Measurements from ENCODE around the gene TTLL1.
"Not testable (repeated sequence)": the region's sequence is repeated elsewhere in the genome, so short reads cannot be mapped to it uniquely, and the experiment has no call there.

Gene TTLL1

DNA sequence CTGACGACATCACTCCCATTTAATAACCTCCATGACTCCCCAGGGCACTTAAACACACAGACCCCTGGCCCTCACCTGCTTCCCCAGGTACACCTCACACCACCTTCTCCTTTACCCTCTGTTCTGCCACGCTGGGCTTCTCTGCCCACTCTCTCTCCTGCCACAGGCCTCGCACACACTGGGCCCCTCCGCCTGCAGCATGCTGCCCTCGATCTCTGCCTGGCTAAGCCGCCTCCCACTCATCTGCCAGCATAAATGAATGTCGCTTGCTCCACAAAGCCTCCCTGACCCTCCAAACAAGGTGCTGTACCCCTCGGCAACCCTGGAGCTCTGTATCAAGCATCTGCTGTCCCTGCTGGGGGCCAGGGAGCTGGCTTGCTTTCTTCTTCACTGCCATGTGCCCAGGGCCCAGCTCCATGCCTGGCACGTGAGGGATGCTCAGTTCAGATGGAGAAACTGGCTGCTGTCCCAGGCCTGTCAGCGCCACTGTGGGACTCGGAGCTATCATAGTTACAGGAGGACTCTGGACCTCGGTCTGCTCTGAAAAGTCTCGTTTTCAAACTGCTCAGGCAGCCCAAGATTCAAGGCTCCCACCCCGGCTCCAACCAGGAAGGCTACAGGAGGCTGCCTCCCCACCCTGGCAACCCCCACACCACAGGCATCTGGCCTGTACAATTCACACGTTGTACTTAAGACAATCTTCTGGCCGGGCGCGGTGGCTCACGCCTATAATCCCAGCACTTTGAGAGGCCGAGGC, 11.9 kb downstream of the TTLL1 start:
- DNase-seq (ENCODE audit: low read depth in 2 of 2), result no peak

DNA sequence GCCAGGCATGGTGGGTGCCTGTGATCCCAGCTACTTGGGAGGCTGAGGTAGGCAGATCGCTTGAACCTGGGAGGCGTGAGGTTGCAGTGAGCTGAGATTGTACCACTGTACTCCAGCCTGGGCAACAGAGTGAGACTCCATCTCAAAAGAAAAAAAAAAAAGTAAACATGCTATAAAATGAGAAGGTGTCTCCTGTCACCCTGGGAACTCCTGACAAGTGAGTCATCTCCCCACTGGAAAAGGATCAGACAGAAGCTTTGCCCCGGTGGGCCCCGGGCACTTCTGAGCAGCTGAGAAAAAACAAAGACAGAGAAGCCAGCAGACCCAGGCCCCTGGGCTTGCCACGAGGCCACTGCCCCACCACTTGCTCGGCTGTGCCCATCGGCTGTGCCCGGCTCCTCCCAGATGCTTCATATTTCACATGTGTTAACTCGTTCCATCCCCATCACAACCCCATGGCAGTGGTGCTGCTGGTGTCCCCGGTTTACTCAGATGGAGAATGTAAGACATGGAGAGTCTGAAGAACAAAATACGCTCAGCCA, 22.3 kb downstream of the TTLL1 start:
- DNase-seq (ENCODE audit: low read depth in 2 of 2), result no peak

DNA sequence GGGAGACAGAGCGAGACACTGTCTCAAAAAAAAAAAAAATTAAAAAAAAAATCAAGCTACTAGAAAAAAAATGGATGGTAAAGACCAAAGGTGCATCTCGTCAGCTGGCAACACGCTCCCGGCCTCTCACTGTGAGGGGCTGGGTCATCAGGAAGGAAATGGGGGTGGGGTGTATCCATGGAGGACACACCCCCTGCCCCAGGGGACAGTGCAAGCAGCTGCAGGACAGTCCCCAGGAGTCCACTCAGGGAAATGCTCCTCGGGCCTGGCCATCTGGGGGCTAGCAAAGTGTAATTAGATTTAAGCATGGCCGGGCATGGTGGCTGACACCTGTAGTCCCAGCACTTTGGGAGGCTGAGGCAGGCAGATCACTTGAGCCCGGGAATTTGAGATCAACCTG, 23.1 kb downstream of the TTLL1 start:
- DNase-seq (ENCODE audit: low read depth in 2 of 2), result no peak

DNA sequence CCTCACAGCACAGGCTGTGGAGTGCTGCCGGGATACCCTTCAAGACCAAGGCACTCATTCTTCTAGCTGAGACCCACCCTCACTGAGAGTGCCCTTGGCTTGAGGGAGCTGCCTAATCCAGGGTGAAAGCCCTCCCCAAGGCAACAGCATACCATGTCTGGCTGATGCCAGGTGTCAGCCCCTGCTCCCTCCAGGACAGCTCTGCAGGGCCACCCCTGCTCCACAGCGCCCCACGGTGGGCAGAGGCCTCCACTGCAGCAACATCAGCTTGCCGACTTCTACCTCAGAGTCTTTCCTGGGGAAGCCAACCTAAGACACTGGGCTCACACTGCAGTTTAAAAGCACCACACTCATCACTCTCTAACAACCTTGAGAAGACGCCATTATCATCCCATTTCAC, 29.0 kb downstream of the TTLL1 start:
- DNase-seq (ENCODE audit: low read depth in 2 of 2), result no peak

DNA sequence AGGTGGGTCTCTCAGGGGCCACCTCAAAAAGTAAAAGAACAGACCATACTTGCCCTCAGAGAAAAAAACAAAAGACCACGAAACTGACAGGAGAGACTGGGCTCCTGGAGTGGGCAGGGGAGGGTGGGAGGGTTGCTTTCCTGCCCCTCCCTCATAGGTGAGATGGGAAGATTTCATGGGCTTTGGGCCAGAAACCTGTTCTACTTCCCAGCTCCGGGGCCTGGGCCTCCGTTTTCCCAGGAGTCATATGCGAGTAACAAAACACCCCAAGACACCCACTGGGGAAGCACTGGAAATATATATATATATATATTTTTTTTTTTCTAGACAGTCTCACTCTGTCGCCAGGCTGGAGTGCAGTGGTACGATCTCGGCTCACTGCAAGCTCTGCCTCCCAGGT, 31.6 kb downstream of the TTLL1 start:
- DNase-seq (ENCODE audit: low read depth in 2 of 2), result no peak

DNA sequence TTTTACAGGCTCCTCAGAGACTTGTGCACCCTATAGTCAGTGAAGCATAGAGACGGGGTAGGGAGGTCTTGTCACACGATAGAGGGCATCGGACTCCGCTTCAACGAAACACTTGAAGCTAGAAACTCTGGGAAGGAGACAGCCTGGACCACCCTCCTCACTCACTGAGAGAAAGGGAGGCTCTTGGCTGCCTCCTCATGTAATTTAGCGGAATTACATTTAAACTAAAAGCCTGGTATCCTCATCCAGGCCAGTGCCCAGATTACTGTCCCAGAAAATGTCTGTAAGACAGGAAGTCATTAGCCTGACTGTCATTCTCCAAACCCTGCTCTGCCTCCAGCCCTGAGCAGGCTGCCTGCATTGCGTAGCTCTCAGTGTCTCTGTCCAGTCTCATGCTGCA, 36.0 kb downstream of the TTLL1 start:
- DNase-seq (ENCODE audit: low read depth in 2 of 2), result no peak

DNA sequence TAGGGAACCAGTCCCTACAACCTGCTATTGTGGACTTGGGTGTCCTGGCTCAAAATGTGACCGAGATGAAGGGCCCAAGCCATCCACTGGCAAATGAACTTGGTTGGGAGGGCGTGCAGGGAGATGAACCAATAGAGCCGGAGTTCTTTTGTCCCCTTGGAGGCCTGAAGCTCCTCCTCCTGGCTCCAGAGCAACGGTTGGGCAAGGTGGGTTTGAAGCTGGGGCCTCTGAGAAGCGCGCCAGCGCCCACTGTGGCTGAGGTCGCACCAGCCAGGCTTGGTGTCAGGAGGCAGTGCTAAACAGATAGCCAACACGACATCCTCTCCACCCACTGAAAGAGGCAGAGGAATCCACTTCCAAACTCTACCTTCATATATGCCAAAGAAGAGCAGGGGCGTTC, 38.2 kb downstream of the TTLL1 start:
- no peak for DNase-seq (ENCODE audit: low read depth in 2 of 2)

DNA sequence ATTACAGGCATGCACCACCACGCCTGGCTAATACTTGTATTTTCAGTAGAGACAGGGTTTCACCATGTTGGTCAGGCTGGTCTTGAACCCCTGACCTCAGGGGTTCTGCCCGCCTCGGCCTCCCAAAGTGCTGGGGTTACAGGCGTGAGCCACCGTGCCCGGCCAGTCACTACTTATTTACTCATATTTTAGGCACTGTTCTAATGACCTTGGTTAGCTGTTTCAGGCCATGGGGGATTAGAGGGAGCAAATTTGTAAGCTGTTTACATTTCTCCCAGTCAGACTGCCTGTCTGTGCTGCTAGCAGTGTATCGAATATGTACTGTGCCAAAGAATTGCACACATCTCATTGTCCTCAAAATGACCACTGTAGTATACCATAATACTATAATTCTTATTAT, 41.6 kb downstream of the TTLL1 start:
- no peak for DNase-seq (ENCODE audit: low read depth in 2 of 2)

DNA sequence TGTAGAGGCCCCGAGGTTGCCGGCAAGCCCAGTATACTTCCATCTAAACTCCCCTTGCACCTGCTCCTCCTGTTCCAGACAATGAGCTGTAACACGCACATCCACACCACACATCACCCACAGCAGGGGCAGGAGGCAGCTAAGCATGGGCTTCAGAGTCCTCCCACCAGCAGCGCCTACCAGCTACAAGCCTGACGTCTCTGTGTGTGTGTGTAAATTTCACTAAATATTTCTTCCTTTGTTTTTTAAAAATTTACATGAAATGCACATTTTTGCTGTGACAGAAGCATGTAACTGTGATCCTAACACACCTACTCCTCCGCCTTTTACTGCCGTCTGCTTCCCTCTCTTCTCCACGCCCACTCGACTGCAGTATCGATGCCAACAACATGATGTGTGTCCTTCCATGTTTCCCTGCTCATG, 44.9 kb downstream of the TTLL1 start:
- no peak for DNase-seq (ENCODE audit: low read depth in 2 of 2)

DNA sequence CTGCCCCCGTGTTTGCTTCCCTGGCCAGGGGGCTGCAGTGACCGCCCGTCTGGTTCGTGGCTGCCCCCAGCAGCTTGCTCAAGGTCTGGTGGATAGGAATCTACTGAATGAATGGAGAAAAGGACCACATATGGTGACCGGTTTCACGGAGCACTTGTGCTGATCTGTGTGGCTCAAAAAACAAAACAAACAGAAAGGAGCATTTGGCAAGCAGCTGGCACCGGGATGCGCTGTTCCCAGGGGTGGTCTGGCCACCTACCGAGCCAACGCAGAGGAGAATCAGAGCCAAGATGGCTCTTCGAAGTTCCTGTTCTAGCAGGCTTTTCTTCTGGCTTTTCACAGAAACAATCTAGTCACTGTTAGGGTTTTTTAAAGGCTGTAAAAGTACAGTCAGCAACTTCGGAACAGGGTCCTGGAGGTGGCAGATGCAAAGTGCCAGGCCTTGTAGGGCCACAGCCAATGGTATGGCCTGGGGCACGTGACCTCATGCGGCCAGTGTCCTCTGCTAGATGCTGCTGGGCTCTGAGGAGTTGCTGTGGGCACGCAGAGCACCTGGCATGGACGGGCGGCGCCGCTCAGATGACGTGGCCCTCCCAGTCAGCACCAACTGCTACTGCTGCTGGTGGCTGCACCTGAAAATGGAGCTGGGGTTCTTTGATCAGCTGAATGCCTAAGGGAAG, 47.0 kb downstream of the TTLL1 start:
- no peak for DNase-seq (ENCODE audit: low read depth in 2 of 2)

DNA sequence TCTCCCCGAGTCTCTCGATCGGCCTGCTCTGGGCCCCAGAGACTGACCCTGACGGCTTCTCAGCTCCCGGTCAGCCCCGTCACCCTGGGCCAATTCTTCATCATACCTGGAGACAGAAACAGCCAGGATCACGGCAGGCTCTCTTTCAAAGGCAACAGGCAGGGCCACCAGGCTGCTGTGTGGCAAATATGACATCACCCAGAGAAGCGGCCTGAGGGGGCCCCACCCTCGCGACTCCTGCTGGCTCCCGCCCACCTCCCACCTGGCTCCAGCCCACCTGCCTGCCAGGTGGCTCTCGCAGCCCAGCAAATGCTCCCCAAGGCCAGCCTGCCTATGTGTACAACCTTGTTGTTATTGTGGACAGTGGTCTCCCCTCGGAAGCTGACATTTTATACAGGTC, 49.4 kb downstream of the TTLL1 start:
- no peak for DNase-seq (ENCODE audit: low read depth in 2 of 2)

DNA sequence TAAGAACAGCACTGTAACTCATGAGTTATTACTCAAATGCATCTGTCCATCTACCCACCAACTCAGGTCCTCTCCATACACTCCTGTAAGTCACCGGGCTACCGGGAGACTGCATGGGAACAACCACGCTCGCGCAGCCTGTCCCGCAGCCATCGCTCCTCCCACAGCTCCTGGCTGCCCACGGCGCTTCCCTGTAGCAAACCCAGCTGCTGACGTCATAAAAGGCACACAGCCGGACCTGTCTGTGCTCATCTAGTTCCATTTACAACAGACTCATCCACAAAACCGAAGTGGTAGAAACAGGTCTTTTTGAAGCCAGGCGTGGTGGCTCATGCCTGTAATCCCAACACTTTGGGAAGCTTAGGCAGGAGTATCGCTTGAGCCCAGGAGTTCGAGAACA, 50.9 kb downstream of the TTLL1 start:
- no peak for DNase-seq (ENCODE audit: low read depth in 2 of 2)

DNA sequence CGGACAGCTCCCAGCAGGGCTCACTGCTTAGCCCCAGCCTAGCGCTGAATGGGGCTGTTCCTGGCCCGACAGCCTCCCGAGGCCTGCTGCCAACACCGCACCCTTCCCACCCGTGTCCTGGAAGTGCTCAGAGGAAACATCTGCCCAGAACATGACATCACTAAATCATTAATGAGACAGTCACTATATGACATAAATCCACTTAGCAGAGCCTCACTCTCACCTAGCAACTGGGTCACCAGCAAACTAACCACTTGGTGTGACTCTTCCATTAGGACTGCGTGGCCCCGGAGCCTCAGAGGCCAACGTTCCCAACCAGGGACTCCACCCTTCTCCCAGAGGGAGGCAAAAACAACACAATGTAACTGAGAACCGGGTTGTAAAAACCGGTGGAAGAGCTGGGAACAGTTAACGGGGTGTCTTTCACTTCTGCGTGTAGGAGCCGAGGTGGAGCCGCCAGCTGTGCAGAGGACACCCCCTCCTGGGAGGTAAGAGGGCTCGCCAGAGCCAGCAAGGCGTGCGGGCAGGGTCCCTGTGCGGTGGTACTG, 52.8 kb downstream of the TTLL1 start:
- peak in 1 of 2 experiments; percentile 30 for DNase-seq (ENCODE audit: low read depth in 2 of 2)

DNA sequence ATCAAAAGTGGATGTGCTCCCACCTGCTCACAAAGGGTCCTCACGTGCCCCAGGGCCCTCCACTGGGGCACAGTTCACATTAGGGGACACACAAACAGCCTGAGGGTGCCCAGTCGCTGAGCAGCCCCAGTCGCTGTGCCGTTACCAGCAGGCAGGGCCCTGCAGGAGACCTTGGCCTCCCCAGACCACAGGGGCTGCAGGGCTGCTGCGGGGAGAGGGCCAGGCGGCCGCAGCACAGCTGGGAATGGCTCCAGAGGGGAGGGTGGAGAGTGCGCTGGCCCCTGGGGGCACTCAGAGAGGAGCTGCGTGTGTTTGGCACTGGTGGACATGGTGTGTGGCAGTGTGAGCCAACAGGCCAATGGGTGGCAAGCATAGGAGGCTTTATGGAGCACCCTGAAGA, 53.9 kb downstream of the TTLL1 start:
- DNase-seq (ENCODE audit: low read depth in 2 of 2), result no peak

DNA sequence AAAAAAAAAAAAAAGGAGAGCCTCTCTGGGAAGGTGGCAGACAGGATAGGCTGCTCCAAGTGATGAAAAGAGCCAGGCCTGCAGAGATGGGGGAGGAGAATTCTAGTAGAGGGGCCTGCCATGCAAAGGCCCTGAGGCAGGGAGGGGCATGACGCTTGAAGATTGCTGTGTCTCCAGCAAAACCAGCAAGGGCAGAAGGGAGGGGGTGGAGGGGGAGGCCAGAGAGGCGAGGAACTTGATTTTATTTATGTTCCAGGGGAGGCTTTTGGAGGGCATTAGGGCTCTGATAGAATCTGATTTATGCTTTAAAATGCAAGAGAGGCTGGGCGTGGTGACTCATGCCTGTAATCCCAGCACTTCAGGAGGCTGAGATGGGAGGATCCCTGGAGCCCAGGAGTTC, 57.6 kb downstream of the TTLL1 start:
- DNase-seq (ENCODE audit: low read depth in 2 of 2), result no peak

DNA sequence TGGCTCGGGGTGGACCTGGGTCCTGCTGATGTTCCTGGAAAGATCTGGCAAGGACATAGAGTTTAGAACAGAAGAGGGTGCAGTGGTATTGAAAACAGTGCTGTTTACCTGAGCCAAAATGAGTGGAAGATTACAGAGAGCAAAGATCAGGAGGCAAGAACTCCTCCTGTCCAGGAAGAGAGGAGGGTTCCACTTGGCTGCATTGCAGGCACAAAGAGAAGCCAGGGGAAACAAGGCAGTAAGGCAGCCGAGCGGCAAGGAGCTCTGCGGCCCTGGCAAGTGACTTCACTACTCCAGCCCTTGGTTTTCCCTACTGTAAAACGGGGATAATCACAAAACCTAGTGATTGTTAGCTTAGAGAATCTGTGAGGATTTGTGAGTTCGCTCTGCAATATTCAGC, 70.6 kb downstream of the TTLL1 start:
- no peak for DNase-seq (ENCODE audit: low read depth in 2 of 2)

DNA sequence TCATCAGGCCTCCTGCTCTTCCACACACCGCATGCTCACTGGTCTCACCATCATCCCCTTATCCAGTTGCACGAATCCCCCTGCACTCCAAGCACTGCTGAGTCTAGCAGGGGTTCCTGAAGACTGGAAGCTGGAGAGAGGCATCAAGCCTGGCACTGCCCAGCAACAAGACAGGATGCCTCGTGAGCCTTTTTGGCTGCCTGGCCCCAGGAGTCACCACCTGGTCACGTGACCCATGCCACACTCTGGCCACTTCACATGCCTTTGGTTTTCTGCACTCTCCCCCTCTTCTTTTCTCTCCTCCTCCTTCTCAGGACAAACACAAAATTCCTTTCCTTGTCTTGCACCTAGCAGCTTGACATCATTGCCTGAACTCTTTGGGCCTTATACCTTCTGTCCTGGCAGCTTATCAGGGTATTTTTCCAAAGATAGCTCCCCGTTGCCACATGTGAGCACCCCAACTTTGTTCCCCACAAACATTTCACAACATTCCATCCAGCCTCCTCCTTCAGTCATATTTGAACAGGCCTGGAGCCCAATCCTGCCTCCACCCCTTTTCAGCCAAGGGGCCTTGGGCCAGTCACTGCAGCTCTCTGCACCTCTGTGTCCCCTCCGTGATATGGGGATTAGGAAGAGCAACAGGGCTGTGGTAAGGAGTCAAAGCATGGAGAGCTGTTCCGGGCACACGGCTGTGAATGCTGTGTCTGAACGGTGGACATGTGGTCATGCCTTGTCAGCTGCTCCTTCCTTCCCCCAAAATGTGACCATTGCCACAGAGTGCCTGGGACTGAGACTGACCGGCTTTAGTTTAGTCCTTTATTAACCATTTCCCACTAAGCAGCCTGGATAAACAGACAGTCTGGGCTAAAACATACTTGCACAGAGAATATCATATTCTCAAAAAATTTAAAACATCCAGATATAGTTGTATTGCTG, 71.4 kb downstream of the TTLL1 start:
- no peak for DNase-seq (ENCODE audit: low read depth in 2 of 2)

DNA sequence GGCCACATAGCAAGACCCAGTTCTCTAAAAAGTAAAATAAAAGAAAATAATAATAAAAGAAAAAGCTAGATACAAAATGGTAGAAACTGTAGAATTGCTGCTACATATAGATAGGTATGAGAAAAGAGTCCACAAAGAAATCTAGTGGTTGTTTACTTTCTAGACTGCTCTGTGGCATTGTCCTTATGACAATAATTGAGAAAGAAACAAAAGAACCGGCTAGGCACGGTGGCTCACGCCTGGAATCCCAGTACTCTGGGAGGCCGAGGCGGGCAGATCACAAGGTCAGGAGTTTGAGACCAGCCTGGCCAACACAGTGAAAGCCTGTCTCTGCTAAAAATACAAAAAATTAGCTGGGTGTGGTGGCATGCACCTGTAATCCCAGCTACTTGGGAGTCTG, 73.0 kb downstream of the TTLL1 start:
- not testable (repeated sequence) for DNase-seq (ENCODE audit: low read depth in 2 of 2)

DNA sequence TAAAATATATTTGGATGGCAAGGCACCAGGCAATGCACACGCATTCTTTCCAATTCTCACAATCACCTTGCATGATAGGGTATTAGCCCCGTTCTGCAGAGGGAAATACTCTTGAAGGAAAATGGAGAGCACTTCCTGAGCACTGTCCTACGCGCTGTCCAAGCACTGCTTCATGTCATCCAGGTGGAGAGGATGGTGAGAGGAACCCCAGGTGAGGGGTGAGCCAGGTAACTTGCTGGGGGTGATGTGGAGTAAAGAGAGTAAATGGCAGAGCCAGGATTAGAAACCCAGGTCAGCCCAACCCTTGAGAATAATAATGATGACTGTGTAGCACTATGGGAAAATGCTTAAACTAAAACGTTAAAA, 73.5 kb downstream of the TTLL1 start:
- DNase-seq (ENCODE audit: low read depth in 2 of 2), result no peak

DNA sequence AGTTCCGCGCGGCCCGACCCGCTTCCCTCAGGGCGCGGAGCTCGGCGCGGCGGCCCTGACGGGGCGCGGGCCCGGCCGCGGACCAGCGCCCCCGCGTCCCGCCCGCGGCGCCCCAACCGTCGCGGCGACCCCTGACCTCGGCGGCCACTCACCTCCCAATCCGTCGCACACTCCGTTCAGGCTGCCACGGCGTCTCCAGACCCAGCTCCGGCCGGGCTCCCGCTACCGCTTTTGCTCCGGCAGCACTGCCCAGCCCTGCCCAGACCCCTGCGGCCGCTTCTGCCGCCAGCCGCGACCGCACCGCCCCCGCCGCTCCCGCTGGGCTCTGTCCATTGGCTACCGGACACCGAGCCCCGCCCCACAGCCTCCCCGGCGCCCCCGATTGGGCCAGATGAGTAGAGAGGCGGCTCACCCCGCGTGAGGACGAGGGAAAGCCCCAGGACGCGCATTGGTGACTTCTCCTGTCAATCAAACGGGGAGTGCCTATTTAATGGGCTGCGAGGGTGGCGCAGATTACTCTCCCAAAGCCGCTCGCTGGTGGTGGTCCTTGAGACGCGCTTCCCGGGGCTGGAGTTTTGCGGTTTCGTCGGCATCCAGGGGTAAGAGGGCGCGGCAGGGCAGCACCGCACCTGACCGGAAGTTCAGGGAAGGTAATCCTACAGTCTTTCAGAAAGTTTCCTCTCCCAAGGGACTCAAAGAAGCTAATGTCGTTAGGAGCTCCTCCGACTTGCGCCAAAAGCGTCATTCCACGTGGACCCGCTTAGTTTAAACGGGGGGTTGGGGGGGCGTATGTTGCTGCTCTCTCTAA, 74.1 kb downstream of the TTLL1 start, which contains the start of gene PACSIN2:
TSS of gene PACSIN2 (minus strand) at position 281 of the 808 bp plus-strand sequence. CDS start 103,069 bp downstream, outside the sequence.
- peak; percentile 97 for DNase-seq (ENCODE audit: low read depth in 2 of 2)

DNA sequence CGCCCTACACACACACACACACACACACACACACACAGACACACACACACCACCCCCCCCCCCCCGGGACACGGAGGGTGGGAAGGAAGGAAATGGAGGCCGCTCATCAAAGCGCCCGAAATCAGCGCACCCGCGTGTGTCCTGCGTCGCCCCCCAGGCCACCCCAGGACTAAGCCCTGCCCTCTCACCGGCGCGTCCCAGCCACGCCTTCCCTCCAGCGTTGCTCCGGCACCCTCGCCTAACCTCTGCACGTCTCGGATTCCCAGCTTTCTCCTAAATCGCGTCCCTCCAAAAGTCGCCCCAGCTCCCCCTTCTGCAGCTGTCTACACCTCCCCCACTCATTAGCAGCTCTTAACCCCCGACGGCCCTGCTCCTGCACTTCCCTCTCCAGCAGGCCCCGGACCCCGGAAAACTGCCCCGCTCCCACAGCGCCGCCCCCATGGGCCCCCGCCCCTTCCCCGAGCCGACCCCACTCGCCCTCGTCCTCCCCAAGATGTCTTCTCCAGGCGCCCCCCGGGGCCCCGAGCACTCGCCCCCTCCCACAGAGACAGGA, 74.8 kb downstream of the TTLL1 start:
- no peak for DNase-seq (ENCODE audit: low read depth in 2 of 2)
